PC-9 (cell line): ENCODE results near the gene TMEM117. TPM values are rescaled to one million over a fixed set of nuclear protein-coding genes. Genes with fewer than 3 reads are reported as not detected.

ENCODE experiments used
- BruUV-seq: library from RNA; stranded (reverse); fragments of 400-500 nt; replicated peaks from 2 replicates; lab custom pipeline; 2021; lab: Mats Ljungman, UMichigan
- CTCF ChIA-PET: fragments of 300-600 bp; sonication (Branson Sonifier 250); formaldehyde crosslinking; loops from one replicate; lab custom pipeline; 2022; ENCODE audit warnings: antibody characterized with exemption; lab: Charles Lee
- POLR2A ChIA-PET: fragments of 300-600 bp; sonication (Branson Sonifier 250); formaldehyde crosslinking; loops from one replicate; lab custom pipeline; 2022; ENCODE audit warnings: antibody characterized with exemption; ENCODE audit not compliant: unreplicated experiment; lab: Charles Lee
- DNase-seq, 2 experiments: peaks; one replicate each; pipeline versions ENCODE4 v3.0.0 to v3.0.0-alpha.2; 2015 to 2022; ENCODE audit warnings: mixed read lengths in 1 of 2
- H2AFZ ChIP-seq: fragments of 200-600 bp; sonication (generic); 2 replicates; pipeline ENCODE4 v1.8.1; 2017; ENCODE audit warnings: antibody characterized with exemption
- H3F3A ChIP-seq: fragments of 200-600 bp; sonication (generic); 2 replicates; pipeline ENCODE4 v1.8.1; 2017; ENCODE audit warnings: antibody characterized with exemption, mild to moderate bottlenecking, low read depth; ENCODE audit not compliant: insufficient read depth
- H3K27ac ChIP-seq: fragments of 200-600 bp; sonication (generic); 2 replicates; pipeline ENCODE4 v1.6.1; 2016; ENCODE audit warnings: mixed run types
- H3K27me3 ChIP-seq: fragments of 200-600 bp; sonication (generic); 2 replicates; pipeline ENCODE4 v1.6.1; 2016; ENCODE audit warnings: low read depth, mixed run types; ENCODE audit not compliant: insufficient read depth
- H3K36me3 ChIP-seq: fragments of 200-600 bp; sonication (generic); 2 replicates; pipeline ENCODE4 v1.6.1; 2016; ENCODE audit warnings: low read depth, mixed run types
- H3K4me1 ChIP-seq: fragments of 200-600 bp; sonication (generic); replicated peaks from 2 replicates; pipeline ENCODE4 v1.6.1; 2016; ENCODE audit warnings: mixed run types; ENCODE audit not compliant: insufficient read depth
- H3K4me2 ChIP-seq: fragments of 200-600 bp; sonication (generic); 2 replicates; pipeline ENCODE4 v1.6.1; 2017; ENCODE audit warnings: mixed run types
- H3K4me3 ChIP-seq: fragments of 200-600 bp; sonication (generic); 2 replicates; pipeline ENCODE4 v1.6.1; 2016; ENCODE audit warnings: mixed run types
- H3K79me2 ChIP-seq: fragments of 200-600 bp; sonication (generic); 2 replicates; pipeline ENCODE4 v1.6.1; 2017; ENCODE audit warnings: low read depth, mixed run types
- H3K9me2 ChIP-seq: fragments of 200-600 bp; sonication (generic); 2 replicates; pipeline ENCODE4 v1.8.1; 2017; ENCODE audit warnings: mild to moderate bottlenecking; ENCODE audit not compliant: insufficient read depth
- H3K9me3 ChIP-seq: fragments of 200-600 bp; sonication (generic); 2 replicates; pipeline ENCODE4 v1.8.1; 2016; ENCODE audit warnings: low read depth; ENCODE audit not compliant: insufficient read depth
- H4K20me1 ChIP-seq: fragments of 200-600 bp; sonication (generic); 2 replicates; pipeline ENCODE4 v1.8.1; 2017; ENCODE audit not compliant: insufficient read depth
- CTCF ChIP-seq: fragments of 200-600 bp; sonication (generic); conservative IDR thresholded peaks from 2 replicates; pipeline ENCODE4 v1.6.1; 2017; ENCODE audit warnings: mixed run types, antibody characterized with exemption, mild to moderate bottlenecking, moderate library complexity
- EZH2 ChIP-seq: fragments of 200-600 bp; sonication (generic); IDR thresholded peaks from 2 replicates; pipeline ENCODE4 v1.8.0; 2017; ENCODE audit warnings: antibody characterized with exemption, low read depth
- intact Hi-C: fragments of 100-400 bp; cut with micrococcal nuclease; formaldehyde crosslinking; loops from one replicate; pipeline ENCODE4 v1.10.0; 2022; ENCODE audit not compliant: unreplicated experiment
- total RNA-seq: library from RNA; stranded (reverse); gene quantifications from 2 replicates; pipeline ENCODE4 v1.2.3, GENCODE V29; 2021

The TMEM117 gene
- total RNA-seq, 1 experiment from 2014 or later, result 2.0 TPM

DNA sequence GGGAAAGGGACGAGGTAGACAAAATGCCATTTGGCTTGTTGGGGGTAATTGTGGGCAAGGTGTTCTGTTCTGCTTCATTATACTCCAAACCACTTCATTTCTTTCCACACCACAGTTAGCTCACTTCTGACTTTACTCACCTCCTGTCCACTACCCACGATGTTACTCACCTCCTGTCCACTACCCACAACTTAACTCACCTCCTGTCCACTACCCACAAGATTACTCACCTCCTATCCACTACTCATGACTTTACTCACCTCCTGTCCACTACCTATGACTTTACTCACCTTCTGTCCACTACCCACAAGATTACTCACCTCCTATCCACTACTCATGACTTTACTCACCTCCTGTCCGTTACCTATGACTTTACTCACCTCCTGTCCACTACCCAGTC is 19.7 kb upstream of the TMEM117 start:
- H3K4me3 ChIP-seq, result no peak overlapping the region
- H3K4me1 ChIP-seq, result no peaks in the 10 kb centered on the region
- no peaks in the 10 kb centered on the region for H3K9me3 ChIP-seq
- 0 out of 2 replicates have a peak, but pooled peaks cover 4% of the 10 kb centered on the region for H3F3A ChIP-seq
- H3K79me2 ChIP-seq, result no peaks in the 10 kb centered on the region
- ChIA-PET POLR2A (no interaction called here), CTCF (no interaction called here)
- H3K9me2 ChIP-seq, result no peaks in the 10 kb centered on the region
- H3K4me2 ChIP-seq, result no peak overlapping the region
- H4K20me1 ChIP-seq, result no peaks in the 10 kb centered on the region
- H3K36me3 ChIP-seq, result no peaks in the 10 kb centered on the region
- H2AFZ ChIP-seq, result no peak overlapping the region
- H3K27me3 ChIP-seq, result no peaks in the 10 kb centered on the region
- no peak for DNase-seq
- intact Hi-C loops, result no loop called here
- BruUV-seq, result no TSS peak
- no peak for TF ChIP-seq CTCF
- TF ChIP-seq EZH2, result no peak
- no peak overlapping the region for H3K27ac ChIP-seq

DNA sequence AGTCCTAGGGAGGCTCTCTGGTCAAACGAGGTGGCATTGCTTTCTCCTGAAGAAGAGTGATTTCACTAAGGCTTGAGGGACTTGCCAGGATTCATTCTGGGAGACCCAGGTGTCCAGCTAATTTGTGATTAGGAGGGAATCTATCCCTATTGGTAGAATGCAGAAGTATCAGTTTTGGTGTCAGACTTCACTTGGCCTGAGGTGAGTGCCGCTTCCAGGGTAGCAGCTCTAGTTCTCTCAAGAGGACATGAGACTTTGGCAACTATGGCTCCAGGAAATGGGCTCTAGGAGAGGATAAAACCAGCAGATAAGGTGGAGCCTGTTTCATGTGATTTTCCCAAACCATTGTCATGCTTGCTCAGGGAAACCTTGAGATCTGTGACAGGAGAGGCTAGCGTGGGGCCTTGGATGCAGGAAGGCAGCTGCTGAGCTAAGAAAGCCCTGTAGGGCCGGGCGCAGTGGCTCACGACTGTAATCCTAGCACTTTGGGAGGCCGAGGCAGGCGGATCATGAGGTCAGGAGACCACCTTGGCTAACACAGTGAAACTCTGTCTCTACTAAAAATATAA is 11.6 kb upstream of the TMEM117 start:
- H3F3A ChIP-seq, result no peaks in the 10 kb centered on the region
- TF ChIP-seq EZH2 (no peak), CTCF (no peak)
- H3K9me3 ChIP-seq, result no peaks in the 10 kb centered on the region
- ChIA-PET POLR2A (no interaction called here), CTCF (interaction anchor here (0.6 kb wide), 1 partner anchor 9 kb away, joined by 16 read pairs; no protein-coding TSS in a partner anchor)
- H3K9me2 ChIP-seq, result no peaks in the 10 kb centered on the region
- H3K79me2 ChIP-seq, result no peaks in the 10 kb centered on the region
- no peak for DNase-seq
- H3K27me3 ChIP-seq, result no peaks in the 10 kb centered on the region
- H4K20me1 ChIP-seq, result no peaks in the 10 kb centered on the region; the same call in 1 of the 2 replicates
- H3K27ac ChIP-seq, result no peak overlapping the region
- no peaks in the 10 kb centered on the region for H3K36me3 ChIP-seq
- H3K4me3 ChIP-seq, result no peak overlapping the region
- BruUV-seq, result no TSS peak
- intact Hi-C loops, result no loop called here
- H2AFZ ChIP-seq, result no peak overlapping the region
- no peak overlapping the region for H3K4me2 ChIP-seq
- H3K4me1 ChIP-seq, result no peaks in the 10 kb centered on the region

DNA sequence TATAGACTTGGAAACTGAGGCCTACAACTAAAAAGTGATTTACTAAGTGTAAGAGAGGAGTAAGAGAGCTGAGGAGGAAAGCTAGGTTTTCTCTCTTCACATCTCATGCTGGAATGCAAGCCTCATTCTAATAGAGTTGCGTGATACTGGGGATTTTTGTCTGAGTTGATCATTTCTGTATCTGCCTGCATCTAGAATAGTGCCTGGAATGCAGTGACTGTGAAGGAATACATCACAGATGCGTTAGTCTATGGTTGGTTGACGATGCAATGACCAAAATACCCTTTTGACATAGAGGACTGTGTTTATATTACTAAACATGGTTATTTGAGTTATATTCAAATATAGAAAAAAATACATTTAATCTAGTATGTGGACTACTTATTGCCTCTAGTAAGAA is 9.2 kb upstream of the TMEM117 start:
- Histone ChIP-seq H3K4me2 (no peak overlapping the region), H3K27ac (no peak overlapping the region), H3K79me2 (no peaks in the 10 kb centered on the region), H3K9me3 (no peaks in the 10 kb centered on the region), H3K36me3 (no peaks in the 10 kb centered on the region), H3F3A (no peaks in the 10 kb centered on the region), H3K9me2 (no peaks in the 10 kb centered on the region), H4K20me1 (no peaks in the 10 kb centered on the region; the same call in 1 of the 2 replicates), H3K4me3 (no peak overlapping the region), H2AFZ (no peak overlapping the region), H3K27me3 (no peaks in the 10 kb centered on the region), H3K4me1 (no peaks in the 10 kb centered on the region)
- BruUV-seq, result no TSS peak
- CTCF ChIA-PET, result no interaction called here
- POLR2A ChIA-PET, result interaction anchor here (0.6 kb wide), 1 partner anchor 18 kb away, joined by 3 read pairs; no protein-coding TSS in a partner anchor
- no peak for DNase-seq
- TF ChIP-seq EZH2 (no peak), CTCF (no peak)
- intact Hi-C loops, result no loop called here
